ENCODE results near the gene SEPTIN5. TPM values are rescaled to one million over a fixed set of nuclear protein-coding genes. Genes with fewer than 3 reads are reported as not detected.
A peak's percentile ranks its signal among the peaks of the same experiment; 100 is the strongest.

Gene SEPTIN5
- polyA plus RNA-seq, 4 donors, result 2.2 to 10.2 (median 6.1) TPM

GRCh38 chr22:19688301-19689290, 25.7 kb upstream of the SEPTIN5 start:
- 67 to 78% (median 67%) methylated on average over 21 of the region's 21 CpGs for WGBS, 3 donors
- no peak overlapping the region for H3K4me3 ChIP-seq (ENCODE audit: low read depth in 1 of 3, low read length in 3 of 3)

GRCh38 chr22:19689408-19689807, 24.9 kb upstream of the SEPTIN5 start:
- no peak overlapping the region for H3K4me3 ChIP-seq (ENCODE audit: low read depth in 1 of 3, low read length in 3 of 3)
- no peaks in the 10 kb centered on the region for H3K36me3 ChIP-seq (ENCODE audit: control insufficient read depth in 3 of 3, insufficient read depth in 2 of 3, low read depth in 1 of 3, low read length in 3 of 3)
- H3K27ac ChIP-seq (ENCODE audit: low read depth in 1 of 3, low read length in 2 of 3), result no peak overlapping the region
- DNase-seq, result no peak
- H3K9me3 ChIP-seq (ENCODE audit: control insufficient read depth in 2 of 2, insufficient read depth in 1 of 2, low read depth in 1 of 2, low read length in 1 of 2), result no peaks in the 10 kb centered on the region
- H3K27me3 ChIP-seq (ENCODE audit: control insufficient read depth in 3 of 3, insufficient read depth in 3 of 3, low read length in 3 of 3), result peaks cover 0 to 8% (median 0%) of the 10 kb centered on the region in 3 donors
- H3K4me1 ChIP-seq (ENCODE audit: control insufficient read depth in 3 of 3, insufficient read depth in 2 of 3, low read depth in 1 of 3, low read length in 2 of 3), result no peaks in the 10 kb centered on the region
- FAIRE-seq, result no peak
- 65 to 83% (median 74%) methylated on average over 15 of the region's 15 CpGs for WGBS, 3 donors

More at GRCh38 chr22:19688301-19689290, 25.7 kb upstream of the SEPTIN5 start:
- Histone ChIP-seq H3K9me3 (ENCODE audit: control insufficient read depth in 2 of 2, insufficient read depth in 1 of 2, low read depth in 1 of 2, low read length in 1 of 2) (no peaks in the 10 kb centered on the region), H3K4me1 (ENCODE audit: control insufficient read depth in 3 of 3, insufficient read depth in 2 of 3, low read depth in 1 of 3, low read length in 2 of 3) (no peaks in the 10 kb centered on the region), H3K27me3 (ENCODE audit: control insufficient read depth in 3 of 3, insufficient read depth in 3 of 3, low read length in 3 of 3) (peaks cover 0 to 8% (median 0%) of the 10 kb centered on the region in 3 donors), H3K27ac (ENCODE audit: low read depth in 1 of 3, low read length in 2 of 3) (no peak overlapping the region), H3K36me3 (ENCODE audit: control insufficient read depth in 3 of 3, insufficient read depth in 2 of 3, low read depth in 1 of 3, low read length in 3 of 3) (no peaks in the 10 kb centered on the region)
- DNase-seq (no peak), FAIRE-seq (no peak)

GRCh38 chr22:19691007-19691720, 23.1 kb upstream of the SEPTIN5 start:
- no peak overlapping the region for H3K27ac ChIP-seq (ENCODE audit: low read depth in 1 of 3, low read length in 2 of 3)
- no peaks in the 10 kb centered on the region for H3K36me3 ChIP-seq (ENCODE audit: control insufficient read depth in 3 of 3, insufficient read depth in 2 of 3, low read depth in 1 of 3, low read length in 3 of 3)
- FAIRE-seq, result no peak
- WGBS, 3 donors, result 56 to 59% (median 58%) methylated on average over 9 of the region's 9 CpGs
- H3K4me1 ChIP-seq (ENCODE audit: control insufficient read depth in 3 of 3, insufficient read depth in 2 of 3, low read depth in 1 of 3, low read length in 2 of 3), result no peaks in the 10 kb centered on the region
- no peaks in the 10 kb centered on the region for H3K9me3 ChIP-seq (ENCODE audit: control insufficient read depth in 2 of 2, insufficient read depth in 1 of 2, low read depth in 1 of 2, low read length in 1 of 2)
- DNase-seq, result no peak
- H3K4me3 ChIP-seq (ENCODE audit: low read depth in 1 of 3, low read length in 3 of 3), result no peak overlapping the region
- peaks cover 0 to 8% (median 0%) of the 10 kb centered on the region in 3 donors for H3K27me3 ChIP-seq (ENCODE audit: control insufficient read depth in 3 of 3, insufficient read depth in 3 of 3, low read length in 3 of 3)

- WGBS, 3 donors, result 15 to 29% (median 23%) methylated on average over 19 of the region's 19 CpGs
- Histone ChIP-seq H3K27me3 (ENCODE audit: control insufficient read depth in 3 of 3, insufficient read depth in 3 of 3, low read length in 3 of 3) (peaks cover 0 to 8% (median 0%) of the 10 kb centered on the region in 3 donors), H3K9me3 (ENCODE audit: control insufficient read depth in 2 of 2, insufficient read depth in 1 of 2, low read depth in 1 of 2, low read length in 1 of 2) (no peaks in the 10 kb centered on the region), H3K36me3 (ENCODE audit: control insufficient read depth in 3 of 3, insufficient read depth in 2 of 3, low read depth in 1 of 3, low read length in 3 of 3) (no peaks in the 10 kb centered on the region), H3K27ac (ENCODE audit: low read depth in 1 of 3, low read length in 2 of 3) (no peak overlapping the region), H3K4me3 (ENCODE audit: low read depth in 1 of 3, low read length in 3 of 3) (no peak overlapping the region), H3K4me1 (ENCODE audit: control insufficient read depth in 3 of 3, insufficient read depth in 2 of 3, low read depth in 1 of 3, low read length in 2 of 3) (no peaks in the 10 kb centered on the region)
- FAIRE-seq (no peak), DNase-seq (peak in 1 of 2 donors; percentile 29)
Measured at GRCh38 chr22:19691721-19692341, 22.5 kb upstream of the SEPTIN5 start.

GRCh38 chr22:19693581-19693980, 20.7 kb upstream of the SEPTIN5 start:
- Histone ChIP-seq H3K9me3 (ENCODE audit: control insufficient read depth in 2 of 2, insufficient read depth in 1 of 2, low read depth in 1 of 2, low read length in 1 of 2) (no peaks in the 10 kb centered on the region), H3K27me3 (ENCODE audit: control insufficient read depth in 3 of 3, insufficient read depth in 3 of 3, low read length in 3 of 3) (peaks cover 0 to 8% (median 0%) of the 10 kb centered on the region in 3 donors), H3K27ac (ENCODE audit: low read depth in 1 of 3, low read length in 2 of 3) (no peak overlapping the region), H3K4me1 (ENCODE audit: control insufficient read depth in 3 of 3, insufficient read depth in 2 of 3, low read depth in 1 of 3, low read length in 2 of 3) (no peaks in the 10 kb centered on the region), H3K4me3 (ENCODE audit: low read depth in 1 of 3, low read length in 3 of 3) (no peak overlapping the region), H3K36me3 (ENCODE audit: control insufficient read depth in 3 of 3, insufficient read depth in 2 of 3, low read depth in 1 of 3, low read length in 3 of 3) (no peaks in the 10 kb centered on the region)
- WGBS, 3 donors, result 91 to 92% (median 92%) methylated on average over 14 of the region's 14 CpGs
- no peak for DNase-seq
- no peak for FAIRE-seq

GRCh38 chr22:19693981-19694670, 20.2 kb upstream of the SEPTIN5 start:
- H3K36me3 ChIP-seq (ENCODE audit: control insufficient read depth in 3 of 3, insufficient read depth in 2 of 3, low read depth in 1 of 3, low read length in 3 of 3), result no peaks in the 10 kb centered on the region
- FAIRE-seq (no peak), DNase-seq (no peak)
- peaks cover 0 to 7% (median 0%) of the 10 kb centered on the region in 3 donors for H3K27me3 ChIP-seq (ENCODE audit: control insufficient read depth in 3 of 3, insufficient read depth in 3 of 3, low read length in 3 of 3)
- WGBS, 3 donors, result 83 to 86% (median 83%) methylated on average over 12 of the region's 12 CpGs
- H3K9me3 ChIP-seq (ENCODE audit: control insufficient read depth in 2 of 2, insufficient read depth in 1 of 2, low read depth in 1 of 2, low read length in 1 of 2), result no peaks in the 10 kb centered on the region
- H3K27ac ChIP-seq (ENCODE audit: low read depth in 1 of 3, low read length in 2 of 3), result no peak overlapping the region
- no peaks in the 10 kb centered on the region for H3K4me1 ChIP-seq (ENCODE audit: control insufficient read depth in 3 of 3, insufficient read depth in 2 of 3, low read depth in 1 of 3, low read length in 2 of 3)
- no peak overlapping the region for H3K4me3 ChIP-seq (ENCODE audit: low read depth in 1 of 3, low read length in 3 of 3)

GRCh38 chr22:19694696-19695095, 19.6 kb upstream of the SEPTIN5 start:
- Histone ChIP-seq H3K27me3 (ENCODE audit: control insufficient read depth in 3 of 3, insufficient read depth in 3 of 3, low read length in 3 of 3) (peaks cover 0 to 2% (median 0%) of the 10 kb centered on the region in 3 donors), H3K27ac (ENCODE audit: low read depth in 1 of 3, low read length in 2 of 3) (no peak overlapping the region), H3K9me3 (ENCODE audit: control insufficient read depth in 2 of 2, insufficient read depth in 1 of 2, low read depth in 1 of 2, low read length in 1 of 2) (no peaks in the 10 kb centered on the region), H3K4me3 (ENCODE audit: low read depth in 1 of 3, low read length in 3 of 3) (no peak overlapping the region), H3K4me1 (ENCODE audit: control insufficient read depth in 3 of 3, insufficient read depth in 2 of 3, low read depth in 1 of 3, low read length in 2 of 3) (no peaks in the 10 kb centered on the region), H3K36me3 (ENCODE audit: control insufficient read depth in 3 of 3, insufficient read depth in 2 of 3, low read depth in 1 of 3, low read length in 3 of 3) (no peaks in the 10 kb centered on the region)
- DNase-seq, result no peak
- 85 to 92% (median 86%) methylated on average over 13 of the region's 13 CpGs for WGBS, 3 donors
- no peak for FAIRE-seq

Data from small intestine (tissue), 7 donors.